ENCODE data around the gene SPATA19. TPM values are rescaled to one million over a fixed set of nuclear protein-coding genes. Genes with fewer than 3 reads are reported as not detected.

The SPATA19 gene
- total RNA-seq, 2 experiments from 2014 or later = not detected

DNA sequence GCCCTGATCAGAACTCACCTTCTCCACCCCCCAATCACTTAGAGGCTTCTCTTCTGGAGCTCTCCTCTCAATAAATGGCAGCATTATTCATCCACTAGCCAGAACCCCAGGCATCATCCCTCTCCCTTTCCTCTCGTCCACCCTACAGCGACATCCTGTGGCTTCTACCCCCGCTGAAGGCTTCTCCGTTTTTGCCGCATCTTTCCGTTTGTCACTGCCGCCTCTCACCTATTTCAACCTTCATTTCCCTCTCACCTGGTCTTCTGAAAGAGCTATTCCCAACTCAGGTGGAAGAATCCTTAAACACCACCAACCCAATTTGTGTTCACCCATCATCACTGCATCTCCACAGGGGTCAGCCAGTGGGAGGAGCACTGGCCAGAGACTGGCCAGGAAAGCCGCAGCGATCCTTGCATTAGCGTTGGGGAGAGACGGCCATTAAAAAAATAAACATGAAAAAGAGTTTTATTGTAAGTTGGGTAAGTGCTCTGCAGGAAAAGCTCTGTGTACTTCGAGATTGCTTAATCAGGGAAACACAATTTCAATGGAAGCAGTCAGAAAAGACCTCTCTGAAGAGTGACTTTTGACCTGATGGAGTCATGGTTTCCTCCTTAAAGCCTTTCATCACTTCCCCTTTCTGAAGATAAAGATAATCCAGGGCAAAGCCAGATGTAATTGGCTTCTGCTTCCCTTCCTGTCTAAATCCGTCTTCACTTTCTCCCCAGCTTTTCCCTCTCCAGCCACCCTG is 36.7 kb downstream of the SPATA19 start:
- Histone ChIP-seq H4K20me1 (ENCODE audit: insufficient read depth, low read length) (no peaks in the 10 kb centered on the region), H3K27ac (ENCODE audit: low read depth, low read length, poor library complexity, severe bottlenecking) (no peak overlapping the region), H3K4me3 (ENCODE audit: low read depth, low read length, poor library complexity, severe bottlenecking) (no peak overlapping the region), H3K4me1 (ENCODE audit: insufficient read depth, low read length, poor library complexity, severe bottlenecking) (no peaks in the 10 kb centered on the region), H3K79me2 (ENCODE audit: insufficient read depth, low read depth, low read length) (no peaks in the 10 kb centered on the region), H3K4me2 (ENCODE audit: low read length) (no peak overlapping the region), H3K9me2 (ENCODE audit: insufficient read depth, low read length) (no peaks in the 10 kb centered on the region), H3K9me3 (ENCODE audit: low read length) (no peaks in the 10 kb centered on the region), H2AFZ (ENCODE audit: low read length) (no peak overlapping the region), H3K36me3 (ENCODE audit: insufficient read depth, low read length) (no peaks in the 10 kb centered on the region)
- intact Hi-C loops (cut with micrococcal nuclease; ENCODE audit: unreplicated experiment) = no loop called here
- ChIA-PET CTCF (ENCODE audit: unreplicated experiment) (no interaction called here), POLR2A (no interaction called here)
- TF ChIP-seq, protein P1, sequence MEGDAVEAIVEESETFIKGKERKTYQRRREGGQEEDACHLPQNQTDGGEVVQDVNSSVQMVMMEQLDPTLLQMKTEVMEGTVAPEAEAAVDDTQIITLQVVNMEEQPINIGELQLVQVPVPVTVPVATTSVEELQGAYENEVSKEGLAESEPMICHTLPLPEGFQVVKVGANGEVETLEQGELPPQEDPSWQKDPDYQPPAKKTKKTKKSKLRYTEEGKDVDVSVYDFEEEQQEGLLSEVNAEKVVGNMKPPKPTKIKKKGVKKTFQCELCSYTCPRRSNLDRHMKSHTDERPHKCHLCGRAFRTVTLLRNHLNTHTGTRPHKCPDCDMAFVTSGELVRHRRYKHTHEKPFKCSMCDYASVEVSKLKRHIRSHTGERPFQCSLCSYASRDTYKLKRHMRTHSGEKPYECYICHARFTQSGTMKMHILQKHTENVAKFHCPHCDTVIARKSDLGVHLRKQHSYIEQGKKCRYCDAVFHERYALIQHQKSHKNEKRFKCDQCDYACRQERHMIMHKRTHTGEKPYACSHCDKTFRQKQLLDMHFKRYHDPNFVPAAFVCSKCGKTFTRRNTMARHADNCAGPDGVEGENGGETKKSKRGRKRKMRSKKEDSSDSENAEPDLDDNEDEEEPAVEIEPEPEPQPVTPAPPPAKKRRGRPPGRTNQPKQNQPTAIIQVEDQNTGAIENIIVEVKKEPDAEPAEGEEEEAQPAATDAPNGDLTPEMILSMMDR (conservative IDR thresholded peaks at IDR 0.05; ENCODE audit: low read length) = no peak
- no peak for TF ChIP-seq EZH2phosphoT487 (IDR thresholded peaks at IDR 0.05; ENCODE audit: borderline replicate concordance, low read depth, low read length)
- DNase-seq (ENCODE audit: low spot score) = no peak
- BruUV-seq (replicated peaks) = no TSS peak

DNA sequence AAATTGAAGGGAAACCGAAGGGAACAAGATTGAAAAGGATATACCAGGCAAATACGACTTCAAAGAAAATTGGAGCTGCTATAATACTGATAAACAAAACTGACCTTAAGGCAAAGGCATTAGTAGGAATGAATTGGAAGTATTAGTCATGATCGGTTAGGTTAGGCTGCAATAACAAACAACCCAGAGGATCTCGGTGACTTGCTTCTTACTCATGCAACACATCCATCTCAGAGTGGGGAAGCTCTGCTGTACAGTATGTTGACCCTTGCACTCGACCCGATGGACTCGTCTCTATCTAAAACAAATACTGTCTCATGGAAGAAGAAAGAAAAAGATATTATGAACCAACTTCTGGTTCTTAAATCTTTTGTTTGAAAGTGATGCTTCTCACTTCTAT is 42.3 kb downstream of the SPATA19 start:
- H3K4me3 ChIP-seq (ENCODE audit: low read depth, low read length, poor library complexity, severe bottlenecking) = no peak overlapping the region
- H2AFZ ChIP-seq (ENCODE audit: low read length) = no peak overlapping the region
- CTCF ChIA-PET (ENCODE audit: unreplicated experiment) = no interaction called here
- intact Hi-C loops (cut with micrococcal nuclease; ENCODE audit: unreplicated experiment) = no loop called here
- H3K36me3 ChIP-seq (ENCODE audit: insufficient read depth, low read length) = no peaks in the 10 kb centered on the region
- H3K79me2 ChIP-seq (ENCODE audit: insufficient read depth, low read depth, low read length) = no peaks in the 10 kb centered on the region
- TF ChIP-seq EZH2phosphoT487 (IDR thresholded peaks at IDR 0.05; ENCODE audit: borderline replicate concordance, low read depth, low read length) = no peak
- TF ChIP-seq, protein P1 (conservative IDR thresholded peaks at IDR 0.05; ENCODE audit: low read length) = no peak
- no peaks in the 10 kb centered on the region for H3K9me2 ChIP-seq (ENCODE audit: insufficient read depth, low read length)
- H3K4me1 ChIP-seq (ENCODE audit: insufficient read depth, low read length, poor library complexity, severe bottlenecking) = no peaks in the 10 kb centered on the region
- no peak overlapping the region for H3K27ac ChIP-seq (ENCODE audit: low read depth, low read length, poor library complexity, severe bottlenecking)
- POLR2A ChIA-PET = no interaction called here
- H3K4me2 ChIP-seq (ENCODE audit: low read length) = no peak overlapping the region
- no peaks in the 10 kb centered on the region for H4K20me1 ChIP-seq (ENCODE audit: insufficient read depth, low read length)
- DNase-seq (ENCODE audit: low spot score) = no peak
- no TSS peak for BruUV-seq (replicated peaks)
- no peaks in the 10 kb centered on the region for H3K9me3 ChIP-seq (ENCODE audit: low read length)

DNA sequence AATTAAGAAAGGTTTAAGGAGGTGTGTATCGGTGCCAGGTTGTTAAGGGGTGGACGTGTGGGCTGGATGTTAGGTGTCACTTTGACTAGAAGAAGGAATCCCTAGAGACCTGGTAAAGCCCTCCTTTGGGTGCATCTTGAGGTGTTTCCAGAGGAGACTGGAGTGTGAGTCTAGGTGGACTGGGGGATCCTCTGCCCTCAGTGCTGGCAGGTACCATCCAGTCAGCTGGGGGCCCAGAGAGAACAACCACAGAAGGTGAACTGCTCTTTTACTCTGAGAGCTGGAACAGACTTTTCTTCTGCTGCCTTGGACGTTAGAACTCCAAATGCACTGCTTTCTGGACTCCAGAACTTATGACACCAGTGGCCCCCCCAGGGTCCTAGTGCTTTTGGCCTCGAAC is 44.0 kb downstream of the SPATA19 start:
- ChIA-PET CTCF (ENCODE audit: unreplicated experiment) (no interaction called here), POLR2A (no interaction called here)
- Histone ChIP-seq H3K36me3 (ENCODE audit: insufficient read depth, low read length) (no peaks in the 10 kb centered on the region), H2AFZ (ENCODE audit: low read length) (no peak overlapping the region), H3K4me2 (ENCODE audit: low read length) (no peak overlapping the region), H3K9me3 (ENCODE audit: low read length) (no peaks in the 10 kb centered on the region), H3K9me2 (ENCODE audit: insufficient read depth, low read length) (no peaks in the 10 kb centered on the region), H3K27ac (ENCODE audit: low read depth, low read length, poor library complexity, severe bottlenecking) (no peak overlapping the region), H3K4me3 (ENCODE audit: low read depth, low read length, poor library complexity, severe bottlenecking) (no peak overlapping the region), H3K79me2 (ENCODE audit: insufficient read depth, low read depth, low read length) (no peaks in the 10 kb centered on the region), H3K4me1 (ENCODE audit: insufficient read depth, low read length, poor library complexity, severe bottlenecking) (no peaks in the 10 kb centered on the region), H4K20me1 (ENCODE audit: insufficient read depth, low read length) (no peaks in the 10 kb centered on the region)
- intact Hi-C loops (cut with micrococcal nuclease; ENCODE audit: unreplicated experiment) = no loop called here
- TF ChIP-seq EZH2phosphoT487 (IDR thresholded peaks at IDR 0.05; ENCODE audit: borderline replicate concordance, low read depth, low read length) = no peak
- TF ChIP-seq, protein P1 (conservative IDR thresholded peaks at IDR 0.05; ENCODE audit: low read length) = no peak
- no peak for DNase-seq (ENCODE audit: low spot score)
- no TSS peak for BruUV-seq (replicated peaks)
